GM23338 (cell line): ENCODE data around the gene DCAF17.

Source experiments
- CREB1 ChIP-seq: fragments of 250-450 bp; sonication (Bioruptor Pico); IDR thresholded peaks from 2 replicates; pipeline ENCODE4 v1.5.0; 2020; ENCODE audit warnings: low read depth, mild to moderate bottlenecking, moderate library complexity
- EZH2 ChIP-seq: fragments of 200-600 bp; sonication (generic); IDR thresholded peaks from one replicate; pipeline ENCODE4 v1.8.0; 2017; ENCODE audit warnings: antibody characterized with exemption, mild to moderate bottlenecking, low read depth; ENCODE audit not compliant: unreplicated experiment
- EZH2phosphoT487 ChIP-seq: fragments of 200-600 bp; sonication (generic); IDR thresholded peaks from one replicate; pipeline ENCODE4 v1.8.1; 2018; ENCODE audit warnings: antibody characterized with exemption; ENCODE audit not compliant: unreplicated experiment
- JUNB ChIP-seq: IDR thresholded peaks from one replicate; pipeline ENCODE4 v1.6.1; 2016; ENCODE audit warnings: antibody characterized with exemption; ENCODE audit not compliant: unreplicated experiment
- NANOG ChIP-seq: IDR thresholded peaks from 2 replicates; pipeline ENCODE4 v1.6.1; 2016; ENCODE audit warnings: antibody characterized with exemption, borderline replicate concordance
- POLR2AphosphoS5 ChIP-seq: IDR thresholded peaks from 2 replicates; pipeline ENCODE4 v1.6.1; 2016; ENCODE audit warnings: antibody characterized with exemption, low read depth
- REST ChIP-seq: IDR thresholded peaks from one replicate; pipeline ENCODE4 v1.6.1; 2018; ENCODE audit warnings: antibody characterized with exemption; ENCODE audit not compliant: unreplicated experiment
- STAT1 ChIP-seq: IDR thresholded peaks from one replicate; pipeline ENCODE4 v1.6.1; 2016; ENCODE audit warnings: antibody characterized with exemption; ENCODE audit not compliant: unreplicated experiment
- ZNF114 ChIP-seq: fragments of 250-450 bp; sonication (Bioruptor Pico); IDR thresholded peaks from 2 replicates; pipeline ENCODE4 v1.5.0; 2020; ENCODE audit warnings: mild to moderate bottlenecking, moderate library complexity
- TF ChIP-seq, protein P1 (sequence below), 2 experiments: fragments of 200-600 bp in 1 of 2; sonication (generic) in 1 of 2; conservative IDR thresholded peaks; 2 replicates each; pipeline versions ENCODE4 v1.5.1 to v1.6.1; 2016 to 2017; ENCODE audit warnings: antibody characterized with exemption in 2 of 2, low read depth in 2 of 2, mild to moderate bottlenecking in 2 of 2, moderate library complexity in 1 of 2
- TF ChIP-seq, protein P2 (sequence below): IDR thresholded peaks from 2 replicates; pipeline ENCODE4 v1.6.1; 2016; ENCODE audit warnings: antibody characterized with exemption

- TF ChIP-seq JUNB = no peak
- no peak for TF ChIP-seq CREB1 (CRISPR knock-in tag)
- TF ChIP-seq EZH2 = no peak
- TF ChIP-seq, protein P1, sequence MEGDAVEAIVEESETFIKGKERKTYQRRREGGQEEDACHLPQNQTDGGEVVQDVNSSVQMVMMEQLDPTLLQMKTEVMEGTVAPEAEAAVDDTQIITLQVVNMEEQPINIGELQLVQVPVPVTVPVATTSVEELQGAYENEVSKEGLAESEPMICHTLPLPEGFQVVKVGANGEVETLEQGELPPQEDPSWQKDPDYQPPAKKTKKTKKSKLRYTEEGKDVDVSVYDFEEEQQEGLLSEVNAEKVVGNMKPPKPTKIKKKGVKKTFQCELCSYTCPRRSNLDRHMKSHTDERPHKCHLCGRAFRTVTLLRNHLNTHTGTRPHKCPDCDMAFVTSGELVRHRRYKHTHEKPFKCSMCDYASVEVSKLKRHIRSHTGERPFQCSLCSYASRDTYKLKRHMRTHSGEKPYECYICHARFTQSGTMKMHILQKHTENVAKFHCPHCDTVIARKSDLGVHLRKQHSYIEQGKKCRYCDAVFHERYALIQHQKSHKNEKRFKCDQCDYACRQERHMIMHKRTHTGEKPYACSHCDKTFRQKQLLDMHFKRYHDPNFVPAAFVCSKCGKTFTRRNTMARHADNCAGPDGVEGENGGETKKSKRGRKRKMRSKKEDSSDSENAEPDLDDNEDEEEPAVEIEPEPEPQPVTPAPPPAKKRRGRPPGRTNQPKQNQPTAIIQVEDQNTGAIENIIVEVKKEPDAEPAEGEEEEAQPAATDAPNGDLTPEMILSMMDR (conservative IDR thresholded peaks at IDR 0.05; ENCODE audit: low read depth in 2 of 2) = peak; percentile 93 to 97
- TF ChIP-seq STAT1 = no peak
- TF ChIP-seq ZNF114 (CRISPR knock-in tag) = no peak
- TF ChIP-seq NANOG = no peak
- TF ChIP-seq EZH2phosphoT487 = no peak
- TF ChIP-seq POLR2AphosphoS5 = no peak
- TF ChIP-seq, protein P2, sequence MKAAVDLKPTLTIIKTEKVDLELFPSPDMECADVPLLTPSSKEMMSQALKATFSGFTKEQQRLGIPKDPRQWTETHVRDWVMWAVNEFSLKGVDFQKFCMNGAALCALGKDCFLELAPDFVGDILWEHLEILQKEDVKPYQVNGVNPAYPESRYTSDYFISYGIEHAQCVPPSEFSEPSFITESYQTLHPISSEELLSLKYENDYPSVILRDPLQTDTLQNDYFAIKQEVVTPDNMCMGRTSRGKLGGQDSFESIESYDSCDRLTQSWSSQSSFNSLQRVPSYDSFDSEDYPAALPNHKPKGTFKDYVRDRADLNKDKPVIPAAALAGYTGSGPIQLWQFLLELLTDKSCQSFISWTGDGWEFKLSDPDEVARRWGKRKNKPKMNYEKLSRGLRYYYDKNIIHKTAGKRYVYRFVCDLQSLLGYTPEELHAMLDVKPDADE = no peak
- TF ChIP-seq REST = no peak
Measured at GRCh38 chr2:171416009-171416926, 17.8 kb upstream of the DCAF17 start.
